Keratinocyte (primary cell): ENCODE measurements around the gene EIF3F.
A peak's percentile ranks its signal among the peaks of the same experiment; 100 is the strongest.

Experiments used
- CTCF ChIP-seq, 3 experiments: IDR thresholded peaks in 1 of 3; conservative IDR thresholded peaks in 1 of 3; optimal IDR thresholded peaks in 1 of 3; 2 replicates in 2 of 3; 3 replicates in 1 of 3; pipeline versions ENCODE3 to v1.5.1; 2011; ENCODE audit warnings: low read length in 3 of 3, mild to moderate bottlenecking in 3 of 3, moderate library complexity in 2 of 3, control low read depth in 1 of 3, inconsistent platforms in 1 of 3; ENCODE audit not compliant: insufficient read depth in 2 of 3; ENCODE audit errors: extremely low read depth in 1 of 3
- EZH2 ChIP-seq: IDR thresholded peaks from one replicate; pipeline ENCODE4 v1.6.1; 2012; ENCODE audit warnings: inconsistent platforms, mild to moderate bottlenecking, low read length, moderate library complexity

GRCh38 chr11:7986768-7987559 lies at the start of gene EIF3F:
- TF ChIP-seq CTCF (optimal IDR thresholded peaks at IDR 0.05 in 1 of 3, IDR thresholded peaks at IDR 0.05 in 1 of 3, conservative IDR thresholded peaks at IDR 0.05 in 1 of 3; ENCODE audit: extremely low read depth in 1 of 3, insufficient read depth in 2 of 3, low read length in 3 of 3) (peak; percentile 82 to 90 (median 84)), EZH2 (no peak)
